H1 (cell line): ENCODE measurements around the gene CRTC1.

Experiments used
- CREB1 ChIP-seq: IDR thresholded peaks from 2 replicates; pipeline ENCODE4 v1.6.1; 2012; ENCODE audit warnings: inconsistent platforms
- CTCF ChIP-seq, 3 experiments: IDR thresholded peaks; 1 replicate in 2 of 3; 2 replicates in 1 of 3; pipeline versions ENCODE4 v1.5.1 to v1.6.1; 2011; ENCODE audit warnings: low read length in 3 of 3, mild to moderate bottlenecking in 3 of 3, inconsistent platforms in 2 of 3, low read depth in 1 of 3, moderate library complexity in 1 of 3; ENCODE audit not compliant: insufficient read depth in 1 of 3; ENCODE audit errors: control extremely low read depth in 1 of 3
- RAD21 ChIP-seq, 2 experiments: IDR thresholded peaks in 1 of 2; conservative IDR thresholded peaks in 1 of 2; 2 replicates each; pipeline ENCODE4 v1.6.1; 2011; ENCODE audit warnings: low read depth in 2 of 2, low read length in 2 of 2, improper control_type of control experiment in 1 of 2, inconsistent platforms in 1 of 2, mild to moderate bottlenecking in 1 of 2, moderate library complexity in 1 of 2
- RFX5 ChIP-seq: IDR thresholded peaks from 2 replicates; pipeline ENCODE4 v1.6.1; 2011; ENCODE audit warnings: low read depth, low read length, improper control_type of control experiment, borderline replicate concordance
- SP1 ChIP-seq: IDR thresholded peaks from 2 replicates; pipeline ENCODE4 v1.6.1; 2011; ENCODE audit warnings: low read depth, low read length
- USF2 ChIP-seq: IDR thresholded peaks from 2 replicates; pipeline ENCODE4 v1.6.1; 2011; ENCODE audit warnings: low read length, improper control_type of control experiment

GRCh38 chr19:18713550-18714117 lies 30.2 kb downstream of the CRTC1 start:
- TF ChIP-seq CTCF (IDR thresholded peaks at IDR 0.05; ENCODE audit: control extremely low read depth in 1 of 3, insufficient read depth in 1 of 3, low read depth in 1 of 3, low read length in 3 of 3) (no peak), RAD21 (IDR thresholded peaks at IDR 0.05 in 1 of 2, conservative IDR thresholded peaks at IDR 0.05 in 1 of 2; ENCODE audit: low read depth in 2 of 2, low read length in 2 of 2) (no peak), USF2 (no peak), RFX5 (no peak), SP1 (no peak), CREB1 (no peak)
